ENCODE data around the gene FREM2.
A peak's percentile ranks its signal among the peaks of the same experiment; 100 is the strongest.

Gene FREM2

GRCh38 chr13:38686577-38687245 lies at the start of gene FREM2:
FREM2 (plus strand) TSS chr13:38687077; CDS start chr13:38687345, 268 bp downstream.
- peak; percentile 60 for DNase-seq

GRCh38 chr13:38637576-38637975 lies 49.3 kb upstream of the FREM2 start:
- no peak for DNase-seq

DNA sequence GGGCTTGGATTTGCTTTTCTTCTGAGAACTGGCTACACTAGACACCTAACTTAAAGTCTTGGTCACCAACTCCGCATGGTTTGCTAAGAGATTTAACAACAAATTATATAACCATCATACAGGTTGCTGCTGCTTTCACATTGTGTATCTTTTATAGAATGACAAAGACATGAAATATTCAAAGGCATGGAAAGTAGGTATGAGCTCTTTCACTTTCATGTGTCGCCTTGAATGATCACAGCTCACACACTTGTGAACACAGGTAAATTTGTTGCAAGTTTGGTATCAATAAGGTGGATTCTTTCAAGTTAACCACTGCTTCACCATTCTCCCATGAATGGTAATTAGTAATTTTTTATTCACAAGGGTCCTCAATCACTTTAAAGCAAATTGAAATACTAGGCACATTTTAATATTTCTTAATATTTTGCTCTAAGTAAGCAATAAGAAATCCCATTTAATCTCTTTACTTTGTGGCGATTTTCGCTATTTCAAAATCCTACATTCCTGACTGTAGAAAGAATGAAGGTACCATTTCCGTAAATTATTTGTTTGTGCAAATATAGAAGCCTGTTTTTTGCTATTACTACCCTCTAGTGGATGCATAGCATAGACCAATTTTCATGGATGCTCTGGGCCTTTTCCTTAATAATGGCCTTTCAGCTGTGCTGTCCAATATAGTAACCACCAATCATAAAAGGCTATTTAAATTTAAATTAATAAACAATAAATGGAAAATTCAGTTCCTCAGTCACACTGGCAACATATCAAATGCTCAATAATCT lies 45.5 kb upstream of the FREM2 start:
- no peak for DNase-seq

DNA sequence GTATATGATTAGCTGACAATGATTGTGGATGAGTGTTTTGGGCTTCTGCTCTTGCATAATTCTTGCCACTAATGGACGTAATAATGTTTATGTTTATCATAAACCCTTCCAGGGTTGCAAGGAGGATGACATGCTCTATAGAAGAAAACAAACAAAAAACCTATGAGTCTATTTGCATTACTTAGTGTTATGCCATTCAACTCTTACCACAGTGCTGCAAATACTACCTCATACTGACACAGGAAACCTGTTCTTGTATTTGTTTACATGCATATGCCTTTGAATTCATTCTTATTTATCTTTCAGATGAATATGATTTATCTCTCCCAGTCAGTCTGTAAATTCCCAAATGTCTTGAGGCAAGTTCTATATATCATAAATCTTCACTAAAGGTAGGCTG lies 39.6 kb upstream of the FREM2 start:
- DNase-seq: no peak

DNA sequence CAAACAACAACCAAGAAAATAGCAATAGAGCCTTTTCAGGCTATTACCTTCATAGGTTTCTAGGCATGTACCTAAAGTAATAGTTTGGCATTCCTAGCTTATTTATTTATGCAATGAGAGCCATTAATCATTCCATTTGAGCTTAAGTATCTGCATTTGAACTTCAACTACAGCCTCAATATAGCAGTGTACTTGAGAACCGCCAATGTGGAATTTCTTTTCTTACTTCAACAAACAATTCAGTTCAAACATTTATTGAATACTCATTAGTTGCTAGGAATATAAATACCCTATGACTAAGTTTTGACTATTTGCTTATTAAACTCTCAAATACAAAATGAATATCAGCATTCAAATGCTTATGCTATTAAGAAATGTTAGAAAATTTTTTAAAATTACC lies 38.0 kb upstream of the FREM2 start:
- DNase-seq: no peak

DNA sequence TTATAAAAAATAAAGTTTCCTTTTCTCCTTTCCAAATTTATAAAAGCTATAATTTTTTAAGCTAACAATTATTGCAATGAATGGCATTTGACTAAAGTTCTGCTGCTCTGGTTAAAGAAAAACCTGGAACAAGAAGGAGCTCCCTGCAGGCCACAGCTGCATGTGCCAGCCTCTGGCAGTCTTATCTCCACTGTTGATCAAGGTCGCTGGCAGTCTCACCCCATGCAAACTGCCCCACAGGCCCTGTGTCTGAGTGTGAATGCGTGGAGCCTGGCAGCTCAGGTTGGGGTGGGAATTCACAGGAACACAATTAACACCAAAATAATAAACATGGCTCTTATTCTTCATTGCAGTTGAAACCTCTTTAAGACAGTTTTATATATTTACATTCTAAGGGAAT lies 30.2 kb upstream of the FREM2 start:
- DNase-seq: no peak

DNA sequence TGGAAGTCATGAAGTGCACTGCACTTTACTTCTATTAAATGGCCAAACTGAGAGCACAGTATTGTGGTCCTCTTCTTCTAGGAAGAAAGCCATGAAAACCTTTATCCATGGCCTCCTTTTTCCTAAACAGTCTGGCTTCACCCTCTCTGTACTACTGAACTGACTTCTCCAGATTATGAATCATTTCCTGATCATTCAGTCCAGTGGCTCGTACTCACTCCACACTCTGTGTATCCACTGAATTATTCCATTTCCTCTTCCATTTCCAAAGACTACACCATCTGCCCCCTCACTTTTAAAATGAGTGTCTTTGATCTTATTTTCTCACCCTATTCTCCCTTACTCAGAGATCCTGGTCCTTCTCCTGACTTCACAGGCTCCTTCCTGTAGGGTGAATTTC lies 29.7 kb upstream of the FREM2 start:
- no peak for DNase-seq

- no peak for DNase-seq
These were observed 28.0 kb upstream of the FREM2 start for GRCh38 chr13:38658906-38659305.

GRCh38 chr13:38661010-38661675 lies 25.7 kb upstream of the FREM2 start:
- no peak for DNase-seq

DNA sequence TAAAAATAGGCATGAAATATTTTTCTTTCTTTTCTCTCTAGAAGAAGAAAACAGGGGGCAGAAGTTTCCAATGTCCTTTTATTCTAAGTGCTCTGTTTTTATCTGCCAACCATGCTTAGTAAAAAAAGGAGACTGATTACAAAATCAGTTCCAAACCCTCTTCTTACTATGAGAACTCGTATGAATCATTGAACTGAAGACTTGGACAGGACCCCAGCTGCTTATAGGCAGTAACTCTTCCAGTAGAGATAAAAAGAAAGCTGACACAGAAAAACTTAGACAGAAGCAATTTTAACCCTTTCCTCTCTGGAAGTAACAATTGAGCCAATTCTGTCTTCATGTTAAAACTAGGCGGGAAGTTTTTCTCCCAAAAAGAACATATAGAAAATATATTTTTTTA lies 24.5 kb upstream of the FREM2 start:
- DNase-seq: no peak

GRCh38 chr13:38664906-38665305 lies 22.0 kb upstream of the FREM2 start:
- DNase-seq: no peak

GRCh38 chr13:38667526-38668109 lies 19.3 kb upstream of the FREM2 start:
- DNase-seq: no peak

DNA sequence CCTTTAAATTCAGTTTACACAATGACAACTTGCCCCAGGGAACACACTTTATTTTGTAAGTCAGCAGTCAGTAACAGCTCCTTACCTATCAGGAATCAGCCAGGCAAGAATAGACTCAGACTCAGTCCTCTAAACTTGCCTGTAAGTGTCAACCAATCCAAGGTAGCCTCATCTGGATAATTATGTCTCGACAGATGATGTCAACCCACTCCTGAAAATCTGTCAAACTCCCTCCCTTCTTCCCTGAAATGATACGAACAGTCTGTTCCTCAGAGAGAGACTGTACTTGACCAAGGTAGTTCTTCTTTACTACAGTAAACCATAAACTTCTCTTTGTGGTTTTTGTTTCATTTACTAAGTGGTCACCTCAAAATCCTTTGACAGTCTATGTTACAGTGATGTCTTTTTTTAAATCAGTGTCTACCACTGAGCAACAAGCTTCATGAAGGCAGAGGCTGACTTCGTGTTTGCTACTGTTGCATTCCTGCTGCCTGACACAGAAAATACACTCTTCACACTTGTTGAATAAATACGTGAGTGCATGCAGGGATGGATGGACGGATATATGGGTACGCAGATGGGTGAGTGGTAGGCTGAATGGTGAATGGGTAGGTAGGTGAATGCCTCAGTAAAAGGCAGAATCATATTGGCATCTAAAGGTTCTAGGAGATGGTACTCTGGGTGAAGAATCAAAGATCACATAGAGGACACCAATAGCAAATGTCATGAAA lies 17.5 kb upstream of the FREM2 start:
- no peak for DNase-seq

DNA sequence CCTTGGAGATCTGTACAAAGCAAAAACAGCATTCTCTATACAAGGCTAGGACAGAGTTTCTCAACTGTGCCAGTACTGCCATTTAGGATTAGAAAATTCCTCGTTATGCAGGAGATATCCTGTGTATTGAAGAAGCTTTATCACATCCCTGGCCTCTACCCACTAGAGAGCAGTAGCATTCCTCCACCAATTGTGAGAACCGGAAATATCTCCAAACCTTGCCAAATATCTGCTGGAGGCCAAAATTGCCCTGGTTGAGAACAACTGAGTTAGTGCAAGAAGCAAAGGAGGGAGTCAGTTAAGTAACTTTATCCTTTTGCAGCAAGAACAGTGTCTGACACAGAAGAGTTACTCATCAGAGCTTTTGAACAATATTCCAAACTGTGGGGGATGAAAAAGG lies 16.2 kb upstream of the FREM2 start:
- no peak for DNase-seq

DNA sequence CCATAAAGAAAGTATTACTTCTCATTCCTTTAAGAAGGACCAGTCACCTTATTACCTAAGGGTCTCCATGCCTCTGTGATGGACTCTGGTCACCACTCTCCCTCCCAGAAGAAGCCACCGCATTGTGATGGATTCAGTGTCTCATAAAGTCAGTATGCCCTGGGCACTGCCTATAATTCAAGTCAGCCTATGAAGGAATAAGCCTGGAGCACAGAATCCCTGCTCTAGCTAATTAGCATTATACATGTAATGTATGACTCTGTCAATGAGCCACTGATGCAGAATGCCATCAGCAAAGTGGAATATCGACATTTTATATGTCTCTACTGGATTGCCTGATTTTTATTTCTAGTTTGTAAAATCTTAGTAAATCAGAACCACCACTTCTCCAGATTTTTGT lies 14.9 kb upstream of the FREM2 start:
- DNase-seq: no peak

DNA sequence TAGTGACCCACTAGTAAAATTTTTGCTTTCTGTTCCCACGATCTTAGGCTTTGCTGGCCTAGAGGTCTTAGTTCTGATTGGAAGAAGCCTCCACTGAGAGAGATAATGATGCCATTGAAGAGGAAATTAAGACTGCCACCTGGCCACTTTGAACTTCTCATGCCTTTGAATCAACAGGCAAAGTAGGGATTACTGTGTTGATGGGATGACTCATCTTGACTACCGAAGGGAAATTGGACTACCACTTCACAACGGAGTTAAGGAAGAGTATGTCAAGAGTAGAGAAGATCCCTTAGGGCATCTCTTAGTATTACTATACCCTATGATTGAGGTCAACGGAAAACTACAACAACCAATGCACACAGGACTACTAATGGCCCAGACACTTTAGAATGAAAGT lies 12.7 kb upstream of the FREM2 start:
- no peak for DNase-seq

- no peak for DNase-seq
These were observed 6.0 kb upstream of the FREM2 start for GRCh38 chr13:38680912-38681311.

- DNase-seq: no peak
These were observed 2.2 kb upstream of the FREM2 start for GRCh38 chr13:38684714-38685113.

DNA sequence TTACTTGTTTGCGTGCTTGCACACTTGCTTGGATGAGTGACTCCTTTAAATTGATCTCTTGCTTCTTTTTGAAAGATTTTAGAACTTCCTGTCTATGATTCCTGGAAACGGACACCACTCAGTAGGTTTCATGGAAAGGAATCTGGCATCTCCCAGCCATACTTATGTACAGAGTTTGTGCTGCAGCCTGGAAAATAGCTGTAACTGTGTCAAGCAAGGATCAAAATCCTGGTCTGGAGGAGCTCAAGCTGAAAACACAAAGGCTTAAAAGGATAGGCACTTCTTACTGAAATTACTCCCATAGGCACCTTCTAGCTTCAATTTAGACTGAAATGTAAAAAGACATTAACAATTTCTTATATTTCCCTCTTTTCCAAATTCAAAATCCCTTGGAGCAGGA lies 1.4 kb upstream of the FREM2 start:
- DNase-seq: no peak

DNA sequence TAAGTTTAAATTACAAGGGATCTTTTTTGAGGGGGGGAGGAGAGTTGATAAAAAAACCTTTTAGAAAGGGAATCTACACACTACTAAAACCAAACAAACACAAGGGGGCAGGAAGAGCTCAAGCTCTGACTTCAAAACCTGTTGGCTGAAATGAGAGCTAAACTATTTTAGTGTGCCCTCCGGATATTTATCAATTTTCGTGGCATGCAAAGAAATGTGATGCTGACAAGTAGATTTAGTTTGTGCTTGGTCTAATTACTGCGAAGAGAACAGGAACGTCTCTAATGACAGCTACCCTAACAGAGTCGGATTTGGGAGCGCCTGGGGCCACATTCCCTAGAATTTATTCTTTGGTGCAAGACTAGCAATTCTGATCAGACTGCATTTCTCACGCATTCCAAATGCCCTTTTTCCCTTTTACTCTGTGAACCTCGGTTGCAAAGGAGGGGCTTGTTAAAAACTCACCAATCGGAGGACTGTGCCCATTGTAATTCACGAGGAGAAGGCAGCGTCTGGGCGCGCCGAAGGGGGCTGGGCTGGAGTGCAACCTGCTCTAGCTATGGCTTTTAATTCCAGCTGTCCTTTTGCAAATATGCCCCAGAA lies 802 bp upstream of the FREM2 start:
- no peak for DNase-seq

GRCh38 chr13:38687246-38688229 lies 661 bp downstream of the FREM2 start:
- no peak for DNase-seq

All from NCI-H510A (cell line).